Osteoblast (primary cell): ENCODE results near the gene SENP5. TPM values are rescaled to one million over a fixed set of nuclear protein-coding genes. Genes with fewer than 3 reads are reported as not detected.

Experiments
- DNase-seq: peaks from one replicate; pipeline ENCODE4 v3.0.0; 2011; ENCODE audit warnings: low spot score, mixed read lengths; ENCODE audit not compliant: insufficient read length; ENCODE audit errors: missing footprints
- H2AFZ ChIP-seq: 2 replicates; pipeline ENCODE4 v1.6.0; 2011; ENCODE audit warnings: mild to moderate bottlenecking, low read length
- H3K27ac ChIP-seq: 2 replicates; pipeline ENCODE4 v1.5.1; 2011; ENCODE audit warnings: mild to moderate bottlenecking, low read depth, low read length, moderate library complexity
- H3K27me3 ChIP-seq: 2 replicates; pipeline ENCODE4 v1.6.0; 2012; ENCODE audit warnings: mild to moderate bottlenecking, control low read depth, inconsistent platforms, low read length, moderate library complexity; ENCODE audit not compliant: insufficient read depth
- H3K36me3 ChIP-seq: 2 replicates; pipeline ENCODE4 v1.5.1; 2011; ENCODE audit warnings: mild to moderate bottlenecking, low read length, control low read depth, moderate library complexity; ENCODE audit not compliant: insufficient read depth
- H3K4me1 ChIP-seq: 2 replicates; pipeline ENCODE4 v1.5.1; 2011; ENCODE audit warnings: mild to moderate bottlenecking, low read length, control low read depth, moderate library complexity; ENCODE audit not compliant: insufficient read depth
- H3K4me2 ChIP-seq: 2 replicates; pipeline ENCODE4 v1.6.0; 2011; ENCODE audit warnings: mild to moderate bottlenecking, low read length; ENCODE audit not compliant: insufficient read depth
- H3K4me3 ChIP-seq: fragments of 200-600 bp; sonication (generic); 3 replicates; pipeline ENCODE4 v1.5.1; 2012; ENCODE audit warnings: mild to moderate bottlenecking, low read length, inconsistent platforms; ENCODE audit not compliant: insufficient read depth
- H3K79me2 ChIP-seq: 2 replicates; pipeline ENCODE4 v1.6.0; 2012; ENCODE audit warnings: mild to moderate bottlenecking, low read length, control low read depth, inconsistent platforms; ENCODE audit not compliant: insufficient read depth
- H3K9me3 ChIP-seq: 2 replicates; pipeline ENCODE4 v1.5.1; 2011; ENCODE audit warnings: low read depth, low read length, control low read depth
- H4K20me1 ChIP-seq: 2 replicates; pipeline ENCODE4 v1.6.0; 2012; ENCODE audit warnings: mild to moderate bottlenecking, low read length, control low read depth; ENCODE audit not compliant: insufficient read depth
- total RNA-seq: library from RNA; depleted of rRNA; stranded (reverse); fragments of >200 nt; gene quantifications from 2 replicates; pipeline ENCODE4 v1.2.3, GENCODE V29; 2012
- TF ChIP-seq, protein P1 (sequence below): IDR thresholded peaks from 2 replicates; pipeline ENCODE4 v1.5.1; 2011; ENCODE audit warnings: mild to moderate bottlenecking, low read depth, low read length, moderate library complexity; ENCODE audit errors: extremely low read depth

Gene SENP5
- total RNA-seq, 1 donor, result 43.4 TPM

DNA sequence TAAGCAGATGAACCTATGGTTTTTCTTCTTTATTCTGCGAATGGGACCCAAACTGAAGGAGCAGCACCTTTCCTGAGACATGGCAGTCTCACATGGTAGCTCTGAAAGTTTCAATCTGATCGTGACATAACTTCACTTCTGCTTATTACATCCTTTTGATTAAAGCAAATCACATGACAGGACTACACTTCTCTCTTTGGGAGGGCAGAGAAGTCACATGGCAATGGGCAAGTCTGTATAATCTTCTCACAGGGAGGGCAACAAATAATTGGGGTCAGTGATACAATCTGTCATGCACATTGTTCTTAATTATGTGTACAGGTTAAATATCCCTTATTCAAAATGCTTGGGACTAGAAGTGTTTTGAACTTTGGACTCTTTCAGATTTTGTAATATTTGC lies 53.0 kb downstream of the SENP5 start:
- Histone ChIP-seq H3K4me3 (no peak overlapping the region), H3K4me2 (no peak overlapping the region), H2AFZ (no peak overlapping the region), H3K27ac (no peak overlapping the region), H3K9me3 (no peaks in the 10 kb centered on the region), H3K79me2 (no peaks in the 10 kb centered on the region), H3K27me3 (no peaks in the 10 kb centered on the region), H3K36me3 (peaks cover 11% of the 10 kb centered on the region), H4K20me1 (no peaks in the 10 kb centered on the region), H3K4me1 (no peaks in the 10 kb centered on the region)
- TF ChIP-seq, protein P1, sequence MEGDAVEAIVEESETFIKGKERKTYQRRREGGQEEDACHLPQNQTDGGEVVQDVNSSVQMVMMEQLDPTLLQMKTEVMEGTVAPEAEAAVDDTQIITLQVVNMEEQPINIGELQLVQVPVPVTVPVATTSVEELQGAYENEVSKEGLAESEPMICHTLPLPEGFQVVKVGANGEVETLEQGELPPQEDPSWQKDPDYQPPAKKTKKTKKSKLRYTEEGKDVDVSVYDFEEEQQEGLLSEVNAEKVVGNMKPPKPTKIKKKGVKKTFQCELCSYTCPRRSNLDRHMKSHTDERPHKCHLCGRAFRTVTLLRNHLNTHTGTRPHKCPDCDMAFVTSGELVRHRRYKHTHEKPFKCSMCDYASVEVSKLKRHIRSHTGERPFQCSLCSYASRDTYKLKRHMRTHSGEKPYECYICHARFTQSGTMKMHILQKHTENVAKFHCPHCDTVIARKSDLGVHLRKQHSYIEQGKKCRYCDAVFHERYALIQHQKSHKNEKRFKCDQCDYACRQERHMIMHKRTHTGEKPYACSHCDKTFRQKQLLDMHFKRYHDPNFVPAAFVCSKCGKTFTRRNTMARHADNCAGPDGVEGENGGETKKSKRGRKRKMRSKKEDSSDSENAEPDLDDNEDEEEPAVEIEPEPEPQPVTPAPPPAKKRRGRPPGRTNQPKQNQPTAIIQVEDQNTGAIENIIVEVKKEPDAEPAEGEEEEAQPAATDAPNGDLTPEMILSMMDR, result no peak
- no peak for DNase-seq

DNA sequence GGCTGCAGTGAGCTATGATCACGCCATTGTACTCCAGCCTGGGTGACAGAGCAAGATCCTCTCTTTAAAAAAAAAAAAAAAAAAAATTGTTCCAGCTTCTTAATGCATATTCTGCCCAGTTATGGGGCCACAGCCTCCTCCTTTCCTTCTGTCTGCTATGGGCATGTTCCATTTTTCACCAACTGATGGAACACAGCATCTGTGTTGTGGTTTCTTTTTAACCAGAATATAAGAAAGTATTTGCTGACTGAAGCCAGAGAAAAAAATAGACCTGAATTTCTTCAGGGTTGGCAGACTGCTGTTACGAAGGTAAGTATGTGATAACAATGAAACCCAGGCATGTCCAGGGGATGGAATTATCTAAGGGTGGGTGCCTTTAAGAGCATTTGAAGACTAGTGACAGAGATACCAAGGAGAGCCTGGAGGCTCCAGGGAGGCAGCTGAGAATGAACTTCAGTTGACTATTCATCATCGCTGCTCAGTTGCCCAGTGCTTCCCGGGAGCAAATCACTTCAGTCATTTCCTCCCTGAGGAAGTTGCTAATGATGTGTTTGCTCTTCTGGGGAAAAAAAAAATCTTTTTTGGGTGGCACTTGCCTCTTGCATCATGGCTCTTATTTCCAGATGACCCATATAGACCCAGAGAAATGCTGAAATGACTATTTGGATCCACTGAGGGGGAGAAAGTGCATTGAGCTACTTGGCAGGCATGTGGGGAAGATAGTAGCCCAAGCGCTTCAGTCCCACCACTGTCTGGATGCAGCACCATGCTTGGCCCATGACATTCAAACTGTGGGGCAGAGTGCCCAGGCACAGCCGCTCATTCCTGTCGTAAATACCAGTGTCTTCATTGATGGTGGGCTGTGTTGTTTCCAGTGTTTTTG lies 60.1 kb downstream of the SENP5 start:
- no peaks in the 10 kb centered on the region for H3K4me1 ChIP-seq
- no peaks in the 10 kb centered on the region for H3K9me3 ChIP-seq
- no peaks in the 10 kb centered on the region for H3K27me3 ChIP-seq
- DNase-seq, result no peak
- no peaks in the 10 kb centered on the region for H3K79me2 ChIP-seq
- H3K36me3 ChIP-seq, result peaks cover 38% of the 10 kb centered on the region
- no peak overlapping the region for H3K27ac ChIP-seq
- TF ChIP-seq, protein P1, result no peak
- H3K4me3 ChIP-seq, result no peak overlapping the region
- no peaks in the 10 kb centered on the region for H4K20me1 ChIP-seq
- no peak overlapping the region for H3K4me2 ChIP-seq
- no peak overlapping the region for H2AFZ ChIP-seq

DNA sequence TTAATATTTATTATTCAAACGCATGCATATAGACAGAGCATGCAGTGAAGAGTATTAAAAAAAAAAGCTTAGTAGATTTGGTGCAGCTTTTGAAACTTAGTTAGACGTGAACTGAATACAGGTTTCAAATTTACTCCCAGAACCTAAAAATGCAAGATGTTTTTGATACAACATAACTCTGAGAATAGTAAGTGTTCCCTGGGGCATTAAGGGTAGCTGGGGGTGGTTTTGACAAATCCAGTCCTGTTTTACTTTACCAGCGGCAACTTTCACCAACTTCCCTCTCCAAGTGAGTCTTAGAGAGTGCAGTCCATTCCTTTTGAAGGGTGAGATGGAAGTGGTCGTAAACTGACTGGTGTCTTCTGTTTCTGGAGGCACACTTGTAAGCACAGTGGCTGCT lies 63.4 kb downstream of the SENP5 start:
- no peaks in the 10 kb centered on the region for H3K79me2 ChIP-seq
- no peak overlapping the region for H3K4me3 ChIP-seq
- no peaks in the 10 kb centered on the region for H3K27me3 ChIP-seq
- H2AFZ ChIP-seq, result no peak overlapping the region
- TF ChIP-seq, protein P1, result no peak
- no peaks in the 10 kb centered on the region for H3K9me3 ChIP-seq
- no peak overlapping the region for H3K4me2 ChIP-seq
- H3K4me1 ChIP-seq, result no peaks in the 10 kb centered on the region
- H3K27ac ChIP-seq, result no peak overlapping the region
- H3K36me3 ChIP-seq, result peaks cover 60% of the 10 kb centered on the region
- H4K20me1 ChIP-seq, result no peaks in the 10 kb centered on the region
- DNase-seq, result no peak

DNA sequence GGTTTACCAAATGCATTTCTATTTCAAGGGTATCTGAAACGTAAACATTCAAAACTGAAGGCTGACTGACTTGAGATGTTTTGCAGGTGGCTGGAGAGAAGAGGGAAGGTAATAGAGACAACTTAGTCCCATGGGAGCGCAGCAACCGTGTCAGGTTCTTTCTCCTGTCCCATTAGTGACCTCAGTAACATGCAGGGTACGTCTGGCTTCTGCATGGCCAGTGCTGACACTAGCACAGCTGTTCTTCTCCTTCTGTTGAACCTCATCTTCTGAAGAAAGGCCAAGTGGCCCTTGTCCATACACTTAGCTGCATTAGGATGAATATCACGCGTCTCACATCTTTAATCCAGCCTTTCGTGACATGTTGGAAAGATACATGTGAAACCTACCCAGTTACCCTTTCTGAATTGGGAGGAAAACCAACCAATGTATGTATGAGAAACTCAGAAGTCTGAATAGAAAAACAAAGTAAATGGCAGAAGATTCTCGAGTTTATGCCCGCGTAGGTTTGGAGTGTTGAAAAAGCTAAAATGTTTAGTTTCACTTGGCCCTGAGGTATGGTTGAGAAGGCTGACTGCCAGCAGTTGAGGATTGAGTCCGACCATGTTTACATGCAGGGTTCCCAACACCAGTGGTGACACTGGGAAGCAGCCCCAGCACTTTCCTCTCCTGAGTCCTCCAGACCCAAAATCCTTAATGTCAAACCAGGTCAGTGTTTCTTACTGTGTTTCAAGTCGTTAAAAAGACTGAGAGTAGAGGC lies 64.3 kb downstream of the SENP5 start:
- peaks cover 2% of the 10 kb centered on the region for H3K79me2 ChIP-seq
- no peaks in the 10 kb centered on the region for H3K9me3 ChIP-seq
- TF ChIP-seq, protein P1, result no peak
- no peaks in the 10 kb centered on the region for H4K20me1 ChIP-seq
- H3K27me3 ChIP-seq, result no peaks in the 10 kb centered on the region
- no peak overlapping the region for H3K27ac ChIP-seq
- H3K4me3 ChIP-seq, result no peak overlapping the region
- no peak overlapping the region for H3K4me2 ChIP-seq
- H3K36me3 ChIP-seq, result peaks cover 69% of the 10 kb centered on the region
- DNase-seq, result peak; percentile 2
- H2AFZ ChIP-seq, result no peak overlapping the region
- no peaks in the 10 kb centered on the region for H3K4me1 ChIP-seq
